ENCODE measurements around the gene DIAPH1.

DIAPH1 gene

DNA sequence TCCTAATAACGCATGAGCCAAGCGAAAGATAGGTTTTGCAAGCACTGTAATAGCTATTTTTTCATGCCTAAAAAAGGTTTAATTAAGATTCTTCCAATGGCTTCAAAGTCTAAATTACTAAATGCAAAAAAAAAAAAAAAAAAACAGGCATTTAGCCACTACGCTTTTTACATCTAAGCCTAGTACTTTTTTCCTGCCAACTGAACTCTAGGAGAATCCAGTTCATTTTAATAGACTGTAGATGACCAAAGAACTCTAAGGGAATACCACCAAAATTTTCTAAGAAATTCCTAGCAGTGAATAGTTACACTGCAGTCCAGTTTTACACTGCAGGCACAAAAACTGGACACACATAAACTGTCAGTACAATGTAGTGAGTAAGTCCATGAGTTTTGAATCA lies 9.8 kb downstream of the DIAPH1 start:
- peaks cover 22% of the 10 kb centered on the region for H3F3A ChIP-seq (ENCODE audit: insufficient read depth, low read length)
- no peaks in the 10 kb centered on the region for H3K9me2 ChIP-seq (replicated peaks; ENCODE audit: insufficient read depth, low read length)
- peaks cover 92% of the 10 kb centered on the region for H3K79me2 ChIP-seq (ENCODE audit: low read length)
- H3K9ac ChIP-seq (ENCODE audit: low read length), result no peak overlapping the region
- peaks cover 31% of the 10 kb centered on the region for H3K4me1 ChIP-seq (ENCODE audit: low read length)
- TF ChIP-seq EZH2phosphoT487 (IDR thresholded peaks at IDR 0.05; ENCODE audit: low read length) (no peak), EZH2 (optimal IDR thresholded peaks at IDR 0.05; ENCODE audit: low read depth, low read length) (no peak)
- TF ChIP-seq, protein P1, sequence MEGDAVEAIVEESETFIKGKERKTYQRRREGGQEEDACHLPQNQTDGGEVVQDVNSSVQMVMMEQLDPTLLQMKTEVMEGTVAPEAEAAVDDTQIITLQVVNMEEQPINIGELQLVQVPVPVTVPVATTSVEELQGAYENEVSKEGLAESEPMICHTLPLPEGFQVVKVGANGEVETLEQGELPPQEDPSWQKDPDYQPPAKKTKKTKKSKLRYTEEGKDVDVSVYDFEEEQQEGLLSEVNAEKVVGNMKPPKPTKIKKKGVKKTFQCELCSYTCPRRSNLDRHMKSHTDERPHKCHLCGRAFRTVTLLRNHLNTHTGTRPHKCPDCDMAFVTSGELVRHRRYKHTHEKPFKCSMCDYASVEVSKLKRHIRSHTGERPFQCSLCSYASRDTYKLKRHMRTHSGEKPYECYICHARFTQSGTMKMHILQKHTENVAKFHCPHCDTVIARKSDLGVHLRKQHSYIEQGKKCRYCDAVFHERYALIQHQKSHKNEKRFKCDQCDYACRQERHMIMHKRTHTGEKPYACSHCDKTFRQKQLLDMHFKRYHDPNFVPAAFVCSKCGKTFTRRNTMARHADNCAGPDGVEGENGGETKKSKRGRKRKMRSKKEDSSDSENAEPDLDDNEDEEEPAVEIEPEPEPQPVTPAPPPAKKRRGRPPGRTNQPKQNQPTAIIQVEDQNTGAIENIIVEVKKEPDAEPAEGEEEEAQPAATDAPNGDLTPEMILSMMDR (IDR thresholded peaks at IDR 0.05; ENCODE audit: low read length), result no peak
- H2AFZ ChIP-seq (ENCODE audit: low read length), result no peak overlapping the region
- H3K36me3 ChIP-seq (replicated peaks; ENCODE audit: insufficient read depth, low read length), result no peaks in the 10 kb centered on the region
- no peak overlapping the region for H3K4me2 ChIP-seq (ENCODE audit: low read depth, low read length)
- H3K27ac ChIP-seq (ENCODE audit: low read length), result no peak overlapping the region
- no peaks in the 10 kb centered on the region; the same call in 1 of the 2 replicates for H4K20me1 ChIP-seq (ENCODE audit: insufficient read depth, low read length)
- DNase-seq, result no peak
- no peaks in the 10 kb centered on the region for H3K27me3 ChIP-seq (replicated peaks; ENCODE audit: insufficient read depth, low read length)
- no peak overlapping the region for H3K4me3 ChIP-seq (ENCODE audit: low read length)
- H3K9me3 ChIP-seq (replicated peaks; ENCODE audit: insufficient read depth, low read length), result no peaks in the 10 kb centered on the region

DNA sequence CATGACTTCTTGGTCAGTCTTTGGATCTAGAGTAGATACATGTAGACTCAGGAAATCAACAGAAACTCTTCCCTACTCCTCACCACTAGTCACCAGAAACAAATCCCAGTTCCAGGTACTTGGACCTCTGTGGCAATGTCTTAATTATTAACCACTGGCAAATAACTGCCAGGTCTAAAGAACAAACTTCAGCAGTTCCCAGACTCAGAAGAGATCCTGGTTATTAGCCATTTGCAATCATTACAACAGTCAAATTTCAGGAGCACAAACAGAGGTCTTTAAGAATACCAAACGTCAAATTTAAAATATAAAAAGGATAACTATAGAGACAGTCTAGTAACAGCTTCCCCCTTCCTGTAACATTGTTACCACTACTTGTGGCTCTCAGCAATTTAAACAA lies 10.2 kb downstream of the DIAPH1 start:
- Histone ChIP-seq H3K4me3 (ENCODE audit: low read length) (no peak overlapping the region), H3K9me2 (replicated peaks; ENCODE audit: insufficient read depth, low read length) (no peaks in the 10 kb centered on the region), H2AFZ (ENCODE audit: low read length) (no peak overlapping the region), H3K27ac (ENCODE audit: low read length) (no peak overlapping the region), H4K20me1 (ENCODE audit: insufficient read depth, low read length) (no peaks in the 10 kb centered on the region), H3F3A (ENCODE audit: insufficient read depth, low read length) (peaks cover 22% of the 10 kb centered on the region), H3K4me1 (ENCODE audit: low read length) (peaks cover 36% of the 10 kb centered on the region), H3K27me3 (replicated peaks; ENCODE audit: insufficient read depth, low read length) (no peaks in the 10 kb centered on the region), H3K4me2 (ENCODE audit: low read depth, low read length) (no peak overlapping the region), H3K36me3 (replicated peaks; ENCODE audit: insufficient read depth, low read length) (no peaks in the 10 kb centered on the region), H3K79me2 (ENCODE audit: low read length) (peaks cover 92% of the 10 kb centered on the region), H3K9me3 (replicated peaks; ENCODE audit: insufficient read depth, low read length) (no peaks in the 10 kb centered on the region), H3K9ac (ENCODE audit: low read length) (no peak overlapping the region)
- TF ChIP-seq, protein P1 (IDR thresholded peaks at IDR 0.05; ENCODE audit: low read length), result no peak
- TF ChIP-seq EZH2 (optimal IDR thresholded peaks at IDR 0.05; ENCODE audit: low read depth, low read length) (no peak), EZH2phosphoT487 (IDR thresholded peaks at IDR 0.05; ENCODE audit: low read length) (no peak)
- no peak for DNase-seq

DNA sequence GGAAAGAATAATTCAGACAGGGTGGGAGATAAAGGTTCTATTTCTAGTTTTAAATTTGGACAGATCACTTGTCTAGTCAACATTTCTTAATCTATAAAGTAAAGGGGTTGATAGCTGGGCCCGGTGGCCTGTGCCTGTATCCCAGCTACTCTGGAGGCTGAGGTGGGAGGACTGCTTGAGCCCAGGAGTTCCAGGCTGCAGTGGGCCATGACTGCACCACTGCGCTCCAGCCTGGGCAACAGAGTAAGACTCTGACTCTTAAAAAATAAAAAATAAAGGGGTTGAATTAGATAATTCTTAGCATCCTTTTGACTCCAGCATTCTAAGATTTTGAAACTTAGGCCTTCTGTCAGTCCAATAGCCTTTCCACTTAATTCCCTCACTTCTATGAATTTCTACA lies 10.8 kb downstream of the DIAPH1 start:
- DNase-seq, result no peak
- Histone ChIP-seq H3K9ac (ENCODE audit: low read length) (no peak overlapping the region), H3K9me2 (replicated peaks; ENCODE audit: insufficient read depth, low read length) (no peaks in the 10 kb centered on the region), H3K9me3 (replicated peaks; ENCODE audit: insufficient read depth, low read length) (no peaks in the 10 kb centered on the region), H4K20me1 (ENCODE audit: insufficient read depth, low read length) (no peaks in the 10 kb centered on the region), H2AFZ (ENCODE audit: low read length) (no peak overlapping the region), H3K4me3 (ENCODE audit: low read length) (no peak overlapping the region), H3K27me3 (replicated peaks; ENCODE audit: insufficient read depth, low read length) (no peaks in the 10 kb centered on the region), H3K4me1 (ENCODE audit: low read length) (peaks cover 36% of the 10 kb centered on the region), H3K27ac (ENCODE audit: low read length) (no peak overlapping the region), H3K36me3 (replicated peaks; ENCODE audit: insufficient read depth, low read length) (no peaks in the 10 kb centered on the region), H3K4me2 (ENCODE audit: low read depth, low read length) (no peak overlapping the region), H3K79me2 (ENCODE audit: low read length) (peaks cover 92% of the 10 kb centered on the region), H3F3A (ENCODE audit: insufficient read depth, low read length) (peaks cover 22% of the 10 kb centered on the region)
- TF ChIP-seq EZH2 (optimal IDR thresholded peaks at IDR 0.05; ENCODE audit: low read depth, low read length), result no peak

DNA sequence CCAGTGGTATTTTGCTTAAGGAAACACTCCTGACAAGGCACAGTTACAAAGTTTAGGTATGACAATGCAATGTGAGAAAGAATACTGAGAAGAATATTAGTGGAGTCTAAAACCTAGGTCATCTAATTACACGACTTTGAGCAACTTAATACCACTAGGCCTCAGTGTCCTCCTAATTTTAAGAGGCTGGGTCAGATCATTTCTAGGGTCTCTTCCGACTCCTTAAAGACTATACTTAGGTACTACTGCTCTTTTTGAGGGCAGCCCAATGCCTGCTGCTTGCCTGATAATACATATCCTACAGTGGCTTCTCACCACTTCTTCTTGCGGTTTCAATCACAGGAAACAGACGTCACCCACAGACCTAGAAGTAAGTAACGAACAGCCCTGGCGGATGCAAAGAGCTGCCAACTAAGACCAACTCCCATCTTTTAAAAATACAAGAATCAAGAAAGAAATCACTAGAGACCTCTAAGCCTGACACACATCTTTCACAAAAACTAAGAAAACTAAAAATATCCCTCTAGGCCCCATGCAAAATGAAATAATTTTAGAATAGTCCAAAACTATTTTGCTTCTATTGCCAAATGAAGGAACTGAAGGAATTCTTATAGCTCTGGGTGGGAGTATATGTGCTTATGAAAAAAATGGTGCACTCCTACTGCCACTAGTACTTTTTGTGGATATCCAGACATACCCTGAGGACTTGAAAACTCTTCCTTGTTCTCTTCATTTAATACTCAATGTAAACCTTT lies 13.1 kb downstream of the DIAPH1 start:
- H3F3A ChIP-seq (ENCODE audit: insufficient read depth, low read length), result peaks cover 22% of the 10 kb centered on the region
- TF ChIP-seq, protein P1 (IDR thresholded peaks at IDR 0.05; ENCODE audit: low read length), result no peak
- TF ChIP-seq EZH2 (optimal IDR thresholded peaks at IDR 0.05; ENCODE audit: low read depth, low read length), result no peak
- no peak for TF ChIP-seq EZH2phosphoT487 (IDR thresholded peaks at IDR 0.05; ENCODE audit: low read length)
- peaks cover 92% of the 10 kb centered on the region for H3K79me2 ChIP-seq (ENCODE audit: low read length)
- H3K4me2 ChIP-seq (ENCODE audit: low read depth, low read length), result peak overlapping the region; percentile 78
- H3K9me3 ChIP-seq (replicated peaks; ENCODE audit: insufficient read depth, low read length), result no peaks in the 10 kb centered on the region
- H3K9ac ChIP-seq (ENCODE audit: low read length), result peak overlapping the region; percentile 15; the same call in 1 of the 2 replicates
- H3K27me3 ChIP-seq (replicated peaks; ENCODE audit: insufficient read depth, low read length), result no peaks in the 10 kb centered on the region
- H3K4me1 ChIP-seq (ENCODE audit: low read length), result peaks cover 36% of the 10 kb centered on the region
- H3K9me2 ChIP-seq (replicated peaks; ENCODE audit: insufficient read depth, low read length), result no peaks in the 10 kb centered on the region
- no peaks in the 10 kb centered on the region for H4K20me1 ChIP-seq (ENCODE audit: insufficient read depth, low read length)
- peak; percentile 95 for DNase-seq
- peak overlapping the region; percentile 7; the same call in 1 of the 2 replicates for H3K4me3 ChIP-seq (ENCODE audit: low read length)
- peak overlapping the region; percentile 82 for H3K27ac ChIP-seq (ENCODE audit: low read length)
- H2AFZ ChIP-seq (ENCODE audit: low read length), result no peak overlapping the region
- H3K36me3 ChIP-seq (replicated peaks; ENCODE audit: insufficient read depth, low read length), result no peaks in the 10 kb centered on the region
